Activated B cell treated with CpG ODN at 0.5 μM for 24 hours (primary cell): ENCODE data around the gene LAGE3. TPM values are rescaled to one million over a fixed set of nuclear protein-coding genes. Genes with fewer than 3 reads are reported as not detected.

Source experiments
- ATAC-seq: fragments of 200-7000 bp; cut with Tn5 transposase; one replicate; pipeline ENCODE4 v1.10.0; 2021; ENCODE audit warnings: low read depth, mild to moderate bottlenecking, moderate library complexity
- CTCF ChIA-PET: fragments of 350-600 bp; sonication (Branson Sonifier 250); formaldehyde crosslinking; loops from one replicate; lab custom pipeline; 2021; ENCODE audit warnings: antibody characterized with exemption; lab: Charles Lee
- POLR2A ChIA-PET: fragments of 350-600 bp; sonication (Branson Sonifier 250); formaldehyde crosslinking; loops from one replicate; lab custom pipeline; 2021; ENCODE audit warnings: antibody characterized with exemption; lab: Charles Lee
- DNase-seq: peaks from one replicate; pipeline ENCODE4 v3.0.0; 2022
- H3K27ac Mint-ChIP-seq: one replicate; pipeline ENCODE4 v1.8.0; 2020; ENCODE audit warnings: mixed read lengths
- H3K27me3 Mint-ChIP-seq: one replicate; pipeline ENCODE4 v1.8.0; 2021; ENCODE audit warnings: mixed read lengths
- H3K36me3 Mint-ChIP-seq: one replicate; pipeline ENCODE4 v1.8.0; 2021; ENCODE audit warnings: low read depth, mixed read lengths
- H3K4me1 Mint-ChIP-seq: one replicate; pipeline ENCODE4 v1.8.0; 2021; ENCODE audit warnings: mixed read lengths
- H3K4me3 Mint-ChIP-seq: one replicate; pipeline ENCODE4 v1.8.0; 2020; ENCODE audit warnings: mild to moderate bottlenecking, mixed read lengths
- H3K9me3 Mint-ChIP-seq: one replicate; pipeline ENCODE4 v1.8.0; 2020; ENCODE audit warnings: mixed read lengths
- CTCF ChIP-seq: fragments of 200-600 bp; IDR thresholded peaks from one replicate; pipeline ENCODE4 v1.8.0; 2022; ENCODE audit warnings: antibody characterized with exemption, mild to moderate bottlenecking
- intact Hi-C: fragments of 100-400 bp; cut with micrococcal nuclease; formaldehyde crosslinking; loops from one replicate; pipeline ENCODE4 v1.15.1; 2024
- total RNA-seq: library from RNA; stranded (reverse); gene quantifications from 2 replicates; pipeline ENCODE4 v1.2.3, GENCODE V29; 2022

The LAGE3 gene
- total RNA-seq, 1 donor from 2014 or later: 16.6 TPM

GRCh38 chrX:154509455-154509854 is 30.4 kb upstream of the LAGE3 start:
- CTCF ChIA-PET: no interaction called here
- TF ChIP-seq CTCF: no peak
- ATAC-seq: no peak
- no peak overlapping the region for H3K4me3 Mint-ChIP-seq
- no peaks in the 10 kb centered on the region for H3K27me3 Mint-ChIP-seq
- no peak overlapping the region for H3K27ac Mint-ChIP-seq
- H3K36me3 Mint-ChIP-seq: peaks cover 33% of the 10 kb centered on the region
- peaks cover 9% of the 10 kb centered on the region for H3K4me1 Mint-ChIP-seq
- intact Hi-C loops: no loop called here
- DNase-seq: no peak
- H3K9me3 Mint-ChIP-seq: peaks cover 2% of the 10 kb centered on the region
- POLR2A ChIA-PET: no interaction called here

- no peak overlapping the region for H3K27ac Mint-ChIP-seq
- H3K36me3 Mint-ChIP-seq: peaks cover 32% of the 10 kb centered on the region
- ChIA-PET POLR2A (no interaction called here), CTCF (no interaction called here)
- no peak overlapping the region for H3K4me3 Mint-ChIP-seq
- ATAC-seq (no peak), DNase-seq (no peak)
- no peaks in the 10 kb centered on the region for H3K27me3 Mint-ChIP-seq
- no peak for TF ChIP-seq CTCF
- peaks cover 4% of the 10 kb centered on the region for H3K4me1 Mint-ChIP-seq
- intact Hi-C loops: no loop called here
- H3K9me3 Mint-ChIP-seq: peaks cover 2% of the 10 kb centered on the region
Measured at GRCh38 chrX:154508384-154508745, 29.3 kb upstream of the LAGE3 start.

- intact Hi-C loops: no loop called here
- CTCF ChIA-PET: interaction anchor here (0.6 kb wide), 1 partner anchor 9 kb away, joined by 3 read pairs; no protein-coding TSS in a partner anchor
- ATAC-seq: no peak
Measured at GRCh38 chrX:154507673-154508383, 28.7 kb upstream of the LAGE3 start.

GRCh38 chrX:154506483-154507332 is 27.6 kb upstream of the LAGE3 start:
- Mint-ChIP-seq H3K27ac (no peak overlapping the region), H3K36me3 (peaks cover 32% of the 10 kb centered on the region), H3K27me3 (no peaks in the 10 kb centered on the region), H3K4me1 (peaks cover 4% of the 10 kb centered on the region), H3K4me3 (no peak overlapping the region), H3K9me3 (peaks cover 2% of the 10 kb centered on the region)
- intact Hi-C loops: no loop called here
- DNase-seq (no peak), ATAC-seq (no peak)
- POLR2A ChIA-PET: interaction anchor here (0.6 to 1.0 kb wide), 2 partner anchors 11 to 12 kb away, joined by 3 to 5 read pairs; no protein-coding TSS in a partner anchor
- TF ChIP-seq CTCF: no peak
- CTCF ChIA-PET: no interaction called here

More at GRCh38 chrX:154507673-154508383, 28.7 kb upstream of the LAGE3 start:
- Mint-ChIP-seq H3K9me3 (peaks cover 2% of the 10 kb centered on the region), H3K27ac (no peak overlapping the region), H3K27me3 (no peaks in the 10 kb centered on the region), H3K4me3 (no peak overlapping the region), H3K36me3 (peaks cover 32% of the 10 kb centered on the region), H3K4me1 (peaks cover 4% of the 10 kb centered on the region)
- POLR2A ChIA-PET: interaction anchor here (0.6 to 1.0 kb wide), 2 partner anchors 11 to 12 kb away, joined by 3 to 5 read pairs; no protein-coding TSS in a partner anchor
- DNase-seq: no peak
- TF ChIP-seq CTCF: no peak

- ChIA-PET POLR2A (no interaction called here), CTCF (no interaction called here)
- DNase-seq (no peak), ATAC-seq (no peak)
- H3K4me1 Mint-ChIP-seq: no peaks in the 10 kb centered on the region
- H3K4me3 Mint-ChIP-seq: no peak overlapping the region
- intact Hi-C loops: no loop called here
- no peaks in the 10 kb centered on the region for H3K27me3 Mint-ChIP-seq
- no peak overlapping the region for H3K27ac Mint-ChIP-seq
- peaks cover 2% of the 10 kb centered on the region for H3K9me3 Mint-ChIP-seq
- no peak for TF ChIP-seq CTCF
- peaks cover 27% of the 10 kb centered on the region for H3K36me3 Mint-ChIP-seq
Measured at GRCh38 chrX:154505734-154506133, 26.7 kb upstream of the LAGE3 start.
